K562 (cell line): ENCODE measurements around the gene NOL4L. TPM values are rescaled to one million over a fixed set of nuclear protein-coding genes. Genes with fewer than 3 reads are reported as not detected.

Experiments used
- ATAC-seq: fragments of 200-7000 bp; cut with Tn5 transposase; 3 replicates; pipeline ENCODE4 v1.9.1; 2020; ENCODE audit warnings: moderate library complexity
- BruUV-seq: library from RNA; stranded (reverse); fragments of 400-500 nt; replicated peaks from 2 replicates; lab custom pipeline; 2021; lab: Mats Ljungman, UMichigan
- CTCF ChIA-PET: fragments of 300-600 bp; formaldehyde crosslinking; extraction: SDS; loops from one replicate; lab custom pipeline; 2021; ENCODE audit warnings: low intra/inter-chr PET ratio; lab: Yijun Ruan, JAX
- POLR2A ChIA-PET: fragments of 300-600, 350-650 bp; sonication (Branson Sonifier 250); formaldehyde crosslinking; extraction: SDS; loops from one replicate; lab custom pipeline; 2021; ENCODE audit warnings: antibody characterized with exemption, inconsistent platforms; lab: Yijun Ruan, JAX
- DNase-seq, 4 experiments: peaks; one replicate each; pipeline versions ENCODE4 v3.0.0 to v3.0.0-alpha.2; 2011 to 2018; ENCODE audit warnings: low spot score in 3 of 4, mixed read lengths in 3 of 4; ENCODE audit errors: extremely low read depth in 1 of 4
- FAIRE-seq: peaks from 2 replicates; lab custom pipeline; 2011; peaks lifted over from hg19 to GRCh38; lab: Jason Lieb, UNC
- H2AFZ ChIP-seq: 2 replicates; pipeline ENCODE4 v1.6.0; 2011; ENCODE audit warnings: low read depth, low read length, control low read depth, inconsistent platforms
- H3K27ac ChIP-seq: fragments of 200-600 bp; 3 replicates; pipeline ENCODE4 v1.8.0; 2011; ENCODE audit warnings: low read depth, mild to moderate bottlenecking, control low read depth, inconsistent platforms, low read length, moderate library complexity, mixed read lengths; ENCODE audit errors: extremely low read depth
- H3K27me3 ChIP-seq, 2 experiments: fragments of 300-600 bp in 1 of 2; 2 replicates in 1 of 2; 3 replicates in 1 of 2; pipeline versions ENCODE4 v1.6.0 to v1.8.0; 2011; ENCODE audit warnings: inconsistent platforms in 2 of 2, low read length in 2 of 2, mild to moderate bottlenecking in 1 of 2, mixed read lengths in 1 of 2, moderate library complexity in 1 of 2; ENCODE audit not compliant: control insufficient read depth in 2 of 2, insufficient read depth in 2 of 2
- H3K36me3 ChIP-seq: fragments of 300-600 bp; 3 replicates; pipeline ENCODE4 v1.8.0; 2011; ENCODE audit warnings: mild to moderate bottlenecking, low read length, inconsistent platforms; ENCODE audit not compliant: control insufficient read depth, insufficient read depth
- H3K4me1 ChIP-seq, 2 experiments: fragments of 200-600 bp in 1 of 2; replicated peaks in 1 of 2; 2 replicates in 1 of 2; 3 replicates in 1 of 2; pipeline versions ENCODE4 v1.5.1 to v1.8.0; 2011; ENCODE audit warnings: inconsistent platforms in 2 of 2, low read length in 2 of 2, mild to moderate bottlenecking in 1 of 2, mixed read lengths in 1 of 2, moderate library complexity in 1 of 2; ENCODE audit not compliant: control insufficient read depth in 2 of 2, insufficient read depth in 2 of 2
- H3K4me2 ChIP-seq: 2 replicates; pipeline ENCODE4 v1.6.1; 2011; ENCODE audit warnings: low read length, control low read depth, inconsistent platforms, mixed read lengths; ENCODE audit not compliant: insufficient read depth
- H3K4me3 ChIP-seq: fragments of 200-600 bp; sonication (generic), shearing (Covaris generic); 2 replicates; pipeline ENCODE4 v1.5.1; 2016; ENCODE audit warnings: control low read depth, inconsistent platforms
- H3K79me2 ChIP-seq: fragments of 200-600 bp; 3 replicates; pipeline ENCODE4 v1.8.0; 2011; ENCODE audit warnings: low read length, inconsistent platforms; ENCODE audit not compliant: control insufficient read depth, insufficient read depth
- H3K9ac ChIP-seq, 2 experiments: 2 replicates each; pipeline versions ENCODE4 v1.6.0 to v1.6.1; 2011; ENCODE audit warnings: low read depth in 2 of 2, low read length in 2 of 2, control low read depth in 1 of 2, inconsistent platforms in 1 of 2, mild to moderate bottlenecking in 1 of 2, mixed read lengths in 1 of 2; ENCODE audit not compliant: insufficient read depth in 1 of 2
- H3K9me1 ChIP-seq: one replicate; pipeline ENCODE4 v1.6.0; 2011; ENCODE audit warnings: inconsistent platforms, mild to moderate bottlenecking, low read length, moderate library complexity; ENCODE audit not compliant: control insufficient read depth, insufficient read depth
- H3K9me3 ChIP-seq: replicated peaks from 2 replicates; pipeline ENCODE4 v1.5.1; 2011; ENCODE audit warnings: low read depth, low read length, inconsistent platforms; ENCODE audit not compliant: control insufficient read depth, insufficient read depth
- H4K20me1 ChIP-seq: replicated peaks from 2 replicates; pipeline ENCODE4 v1.6.1; 2011; ENCODE audit warnings: low read length, inconsistent platforms, mixed read lengths; ENCODE audit not compliant: control insufficient read depth, insufficient read depth
- ARID1B ChIP-seq: fragments of 450-650 bp; IDR thresholded peaks from 2 replicates; pipeline ENCODE4 v1.6.1; 2016; ENCODE audit warnings: antibody characterized with exemption, mild to moderate bottlenecking, inconsistent platforms
- DNMT1 ChIP-seq: fragments of 450-650 bp; IDR thresholded peaks from 2 replicates; pipeline ENCODE4 v1.6.1; 2016; ENCODE audit warnings: antibody characterized with exemption, mild to moderate bottlenecking
- DPF2 ChIP-seq: fragments of 450-650 bp; IDR thresholded peaks from 2 replicates; pipeline ENCODE4 v1.6.1; 2016
- HMG20A ChIP-seq: fragments of 450-650 bp; formaldehyde crosslinking; conservative IDR thresholded peaks from 2 replicates; pipeline ENCODE4 v1.4.0; 2020; ENCODE audit warnings: mild to moderate bottlenecking, mixed read lengths
- JUND ChIP-seq, 2 experiments: IDR thresholded peaks; 2 replicates in 1 of 2; 3 replicates in 1 of 2; pipeline ENCODE4 v1.6.1; 2011; ENCODE audit warnings: borderline replicate concordance in 2 of 2, low read depth in 2 of 2, low read length in 2 of 2, improper control_type of control experiment in 1 of 2, missing biosample characterization in 1 of 2, missing genetic modification characterization in 1 of 2, missing genetic modification reagents in 1 of 2
- NFIX ChIP-seq: fragments of 250-450 bp; sonication (Bioruptor Pico); IDR thresholded peaks from 2 replicates; pipeline ENCODE4 v1.4.0; 2020; ENCODE audit warnings: low read depth, mild to moderate bottlenecking, moderate library complexity
- SMARCA4 ChIP-seq: fragments of 450-650 bp; IDR thresholded peaks from 2 replicates; pipeline ENCODE4 v1.6.1; 2016
- SRSF1 ChIP-seq: fragments of 200-400 bp; formaldehyde crosslinking; IDR thresholded peaks from 2 replicates; pipeline ENCODE4 v1.6.1; 2017; ENCODE audit warnings: mild to moderate bottlenecking, low read depth, low read length, moderate library complexity
- TSC22D4 ChIP-seq: fragments of 450-650 bp; IDR thresholded peaks from 2 replicates; pipeline ENCODE4 v1.6.1; 2016; ENCODE audit warnings: missing genetic modification characterization, missing biosample characterization, control low read depth
- ZBTB17 ChIP-seq: fragments of 450-650 bp; formaldehyde crosslinking; IDR thresholded peaks from 2 replicates; pipeline ENCODE4 v1.4.0; 2020; ENCODE audit warnings: mild to moderate bottlenecking
- ZNF24 ChIP-seq: fragments of 450-650 bp; IDR thresholded peaks from 2 replicates; pipeline ENCODE4 v1.6.1; 2016
- ZNF384 ChIP-seq: IDR thresholded peaks from 2 replicates; pipeline ENCODE4 v1.6.1; 2012; ENCODE audit warnings: low read depth, low read length, improper control_type of control experiment
- ZNF583 ChIP-seq: fragments of 250-450 bp; sonication (Bioruptor Pico); IDR thresholded peaks from 2 replicates; pipeline ENCODE4 v1.4.0; 2020
- ZNF699 ChIP-seq: fragments of 250-450 bp; sonication (Bioruptor Pico); IDR thresholded peaks from 2 replicates; pipeline ENCODE4 v1.8.0; 2021; ENCODE audit warnings: mild to moderate bottlenecking, moderate library complexity; ENCODE audit not compliant: insufficient replicate concordance
- WGBS: fragments of 100-300 bp; shearing (Covaris generic); methylation state at CpG from one replicate; pipeline ENCODE4 v1.1.6; 2016; ENCODE audit warnings: low coverage, mixed read lengths; ENCODE audit not compliant: insufficient coverage; ENCODE audit errors: missing lambda C conversion rate; 5-methylcytosine and 5-hydroxymethylcytosine counted together
- in situ Hi-C: fragments of 300-500 bp; cut with MboI; formaldehyde crosslinking; loops from 4 replicates; pipeline ENCODE4 v1.15.0; 2018; ENCODE audit warnings: inconsistent platforms, mixed read lengths
- intact Hi-C: fragments of 100-400 bp; cut with micrococcal nuclease; formaldehyde crosslinking; loops from 2 replicates; pipeline ENCODE4 v1.14.2; 2022
- polyA plus RNA-seq, 8 experiments: library from polyadenylated mRNA; depleted of rRNA in 4 of 8; stranded (reverse) in 5 of 8; unstranded in 3 of 8; fragments of >200 nt; fragmentation: Nextera tagmentation in 2 of 8; fragmentation: Illumina TruSeq in 1 of 8; extraction: Ambion mirVana in 2 of 8; extraction: Trizol in 1 of 8; gene quantifications; 2 replicates each; pipeline versions ENCODE4 v1.2.1 to v1.2.3, GENCODE V29; 2011 to 2014; ENCODE audit warnings: inconsistent platforms in 1 of 8, missing spikeins in 1 of 8
- total RNA-seq, 7 experiments: library from RNA; depleted of rRNA in 6 of 7; stranded (reverse); fragments of >200 nt in 6 of 7; fragmentation: Illumina TruSeq in 2 of 7; extraction: Trizol in 2 of 7; gene quantifications; 2 replicates each; pipeline versions ENCODE4 v1.2.1 to v1.2.3, GENCODE V29; 2011 to 2021; ENCODE audit warnings: low replicate concordance in 1 of 7
- TF ChIP-seq, protein P1 (sequence below): sonication (generic); IDR thresholded peaks from 2 replicates; pipeline ENCODE4 v1.6.1; 2016
- TF ChIP-seq, protein P2 (sequence below): fragments of 450-650 bp; conservative IDR thresholded peaks from 2 replicates; pipeline ENCODE4 v1.6.1; 2016; ENCODE audit warnings: missing genetic modification characterization, low read depth, mild to moderate bottlenecking, control low read depth, missing compliant biosample characterization
- TF ChIP-seq, protein P3 (sequence below): fragments of 450-650 bp; IDR thresholded peaks from 2 replicates; pipeline ENCODE4 v1.6.1; 2018; ENCODE audit not compliant: partially characterized antibody

The NOL4L gene
- total and polyA plus RNA-seq, 9 of the 15 experiments (the other 6 are each of a cell fraction or from before 2014, with no cell fraction given) = 5.1 to 36.2 (median 13.6) TPM

DNA sequence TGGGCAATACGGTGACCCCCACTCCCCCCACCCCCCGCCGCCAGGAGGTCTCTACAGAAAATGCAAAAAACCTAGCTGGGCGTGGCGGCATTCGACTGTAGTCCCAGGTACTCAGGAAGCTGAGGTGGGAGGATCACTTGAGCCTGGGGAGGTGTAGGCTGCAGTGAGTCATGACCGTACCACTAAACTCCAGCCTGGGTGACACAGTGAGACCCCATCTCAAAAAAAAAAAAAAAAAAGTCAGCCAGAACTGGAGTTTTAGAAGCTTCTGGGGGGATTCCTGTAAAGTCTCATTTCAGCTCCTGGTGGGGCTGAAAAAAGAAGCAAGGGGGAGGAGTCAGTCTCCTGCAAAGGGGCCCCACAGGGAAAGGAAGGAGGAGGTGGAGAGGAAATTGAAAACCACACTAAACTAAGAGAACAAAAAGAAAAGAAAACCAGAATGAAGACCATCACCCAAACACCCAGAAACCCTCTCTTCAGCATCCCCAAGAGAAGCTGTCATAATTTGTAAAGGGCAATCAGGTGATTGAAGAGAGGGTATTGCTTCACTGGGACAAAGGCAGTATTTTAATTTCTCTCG is 50.4 kb downstream of the NOL4L start:
- Histone ChIP-seq H3K9me3 (no peaks in the 10 kb centered on the region), H4K20me1 (no peaks in the 10 kb centered on the region), H3K9me1 (no peaks in the 10 kb centered on the region), H2AFZ (no peak overlapping the region), H3K36me3 (peaks cover 24% of the 10 kb centered on the region; the same call in 2 of the 3 replicates), H3K4me3 (no peak overlapping the region), H3K4me2 (no peak overlapping the region), H3K79me2 (peaks cover 79% of the 10 kb centered on the region), H3K27me3 (no peaks in the 10 kb centered on the region), H3K9ac (peak overlapping the region in 1 of 2 experiments; percentile 33; a peak in 1 of 4 replicates), H3K27ac (no peak overlapping the region; the same call in 2 of the 3 replicates), H3K4me1 (peaks cover 48 to 59% of the 10 kb centered on the region in 2 experiments)
- intact Hi-C loops = loop anchor here (5.0 kb wide), 1 partner anchor 98 kb away; no protein-coding TSS in a partner anchor
- WGBS = 8% methylated on average over 8 of the region's 8 CpGs
- ChIA-PET CTCF (no interaction called here), POLR2A (interaction anchor here (0.5 to 2.5 kb wide), 4 partner anchors 11 to 472 kb away, joined by 3 to 7 read pairs (median 3); no protein-coding TSS in a partner anchor)
- in situ Hi-C loops = no loop called here
- ATAC-seq (no peak), DNase-seq (peak in 1 of 4 experiments; percentile 70), FAIRE-seq (no peak)
- no TSS peak for BruUV-seq
- TF ChIP-seq DPF2 (peak; percentile 49), HMG20A (no peak), SMARCA4 (peak; percentile 43; the same call in 1 of the 2 replicates), ZBTB17 (no peak), DNMT1 (no peak), ZNF699 (CRISPR knock-in tag) (no peak), SRSF1 (no peak), ARID1B (0 out of 2 replicates have a peak, but pooled peaks have one; percentile 13), NFIX (no peak), ZNF384 (peak; percentile 40), ZNF24 (no peak), ZNF583 (no peak), TSC22D4 (tag) (no peak), JUND (IDR thresholded peaks at IDR 0.05; ENCODE audit: borderline replicate concordance, low read depth, low read length) (0 out of 2 replicates have a peak, but pooled peaks have one; percentile 8), JUND (tag; IDR thresholded peaks at IDR 0.05; ENCODE audit: borderline replicate concordance, low read depth, low read length) (no peak)
- TF ChIP-seq, protein P1, sequence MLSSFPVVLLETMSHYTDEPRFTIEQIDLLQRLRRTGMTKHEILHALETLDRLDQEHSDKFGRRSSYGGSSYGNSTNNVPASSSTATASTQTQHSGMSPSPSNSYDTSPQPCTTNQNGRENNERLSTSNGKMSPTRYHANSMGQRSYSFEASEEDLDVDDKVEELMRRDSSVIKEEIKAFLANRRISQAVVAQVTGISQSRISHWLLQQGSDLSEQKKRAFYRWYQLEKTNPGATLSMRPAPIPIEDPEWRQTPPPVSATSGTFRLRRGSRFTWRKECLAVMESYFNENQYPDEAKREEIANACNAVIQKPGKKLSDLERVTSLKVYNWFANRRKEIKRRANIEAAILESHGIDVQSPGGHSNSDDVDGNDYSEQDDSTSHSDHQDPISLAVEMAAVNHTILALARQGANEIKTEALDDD = no peak
- TF ChIP-seq, protein P2, sequence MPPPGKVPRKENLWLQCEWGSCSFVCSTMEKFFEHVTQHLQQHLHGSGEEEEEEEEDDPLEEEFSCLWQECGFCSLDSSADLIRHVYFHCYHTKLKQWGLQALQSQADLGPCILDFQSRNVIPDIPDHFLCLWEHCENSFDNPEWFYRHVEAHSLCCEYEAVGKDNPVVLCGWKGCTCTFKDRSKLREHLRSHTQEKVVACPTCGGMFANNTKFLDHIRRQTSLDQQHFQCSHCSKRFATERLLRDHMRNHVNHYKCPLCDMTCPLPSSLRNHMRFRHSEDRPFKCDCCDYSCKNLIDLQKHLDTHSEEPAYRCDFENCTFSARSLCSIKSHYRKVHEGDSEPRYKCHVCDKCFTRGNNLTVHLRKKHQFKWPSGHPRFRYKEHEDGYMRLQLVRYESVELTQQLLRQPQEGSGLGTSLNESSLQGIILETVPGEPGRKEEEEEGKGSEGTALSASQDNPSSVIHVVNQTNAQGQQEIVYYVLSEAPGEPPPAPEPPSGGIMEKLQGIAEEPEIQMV (tag) = no peak
- TF ChIP-seq, protein P3, sequence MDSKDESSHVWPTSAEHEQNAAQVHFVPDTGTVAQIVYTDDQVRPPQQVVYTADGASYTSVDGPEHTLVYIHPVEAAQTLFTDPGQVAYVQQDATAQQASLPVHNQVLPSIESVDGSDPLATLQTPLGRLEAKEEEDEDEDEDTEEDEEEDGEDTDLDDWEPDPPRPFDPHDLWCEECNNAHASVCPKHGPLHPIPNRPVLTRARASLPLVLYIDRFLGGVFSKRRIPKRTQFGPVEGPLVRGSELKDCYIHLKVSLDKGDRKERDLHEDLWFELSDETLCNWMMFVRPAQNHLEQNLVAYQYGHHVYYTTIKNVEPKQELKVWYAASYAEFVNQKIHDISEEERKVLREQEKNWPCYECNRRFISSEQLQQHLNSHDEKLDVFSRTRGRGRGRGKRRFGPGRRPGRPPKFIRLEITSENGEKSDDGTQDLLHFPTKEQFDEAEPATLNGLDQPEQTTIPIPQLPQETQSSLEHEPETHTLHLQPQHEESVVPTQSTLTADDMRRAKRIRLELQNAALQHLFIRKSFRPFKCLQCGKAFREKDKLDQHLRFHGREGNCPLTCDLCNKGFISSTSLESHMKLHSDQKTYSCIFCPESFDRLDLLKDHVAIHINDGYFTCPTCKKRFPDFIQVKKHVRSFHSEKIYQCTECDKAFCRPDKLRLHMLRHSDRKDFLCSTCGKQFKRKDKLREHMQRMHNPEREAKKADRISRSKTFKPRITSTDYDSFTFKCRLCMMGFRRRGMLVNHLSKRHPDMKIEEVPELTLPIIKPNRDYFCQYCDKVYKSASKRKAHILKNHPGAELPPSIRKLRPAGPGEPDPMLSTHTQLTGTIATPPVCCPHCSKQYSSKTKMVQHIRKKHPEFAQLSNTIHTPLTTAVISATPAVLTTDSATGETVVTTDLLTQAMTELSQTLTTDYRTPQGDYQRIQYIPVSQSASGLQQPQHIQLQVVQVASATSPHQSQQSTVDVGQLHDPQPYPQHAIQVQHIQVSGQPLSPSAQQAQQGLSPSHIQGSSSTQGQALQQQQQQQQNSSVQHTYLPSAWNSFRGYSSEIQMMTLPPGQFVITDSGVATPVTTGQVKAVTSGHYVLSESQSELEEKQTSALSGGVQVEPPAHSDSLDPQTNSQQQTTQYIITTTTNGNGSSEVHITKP = peak; percentile 65
